ENCODE results near the gene THOP1.
"Not testable (repeated sequence)": the region's sequence is repeated elsewhere in the genome, so short reads cannot be mapped to it uniquely, and the experiment has no call there.

Gene THOP1

DNA sequence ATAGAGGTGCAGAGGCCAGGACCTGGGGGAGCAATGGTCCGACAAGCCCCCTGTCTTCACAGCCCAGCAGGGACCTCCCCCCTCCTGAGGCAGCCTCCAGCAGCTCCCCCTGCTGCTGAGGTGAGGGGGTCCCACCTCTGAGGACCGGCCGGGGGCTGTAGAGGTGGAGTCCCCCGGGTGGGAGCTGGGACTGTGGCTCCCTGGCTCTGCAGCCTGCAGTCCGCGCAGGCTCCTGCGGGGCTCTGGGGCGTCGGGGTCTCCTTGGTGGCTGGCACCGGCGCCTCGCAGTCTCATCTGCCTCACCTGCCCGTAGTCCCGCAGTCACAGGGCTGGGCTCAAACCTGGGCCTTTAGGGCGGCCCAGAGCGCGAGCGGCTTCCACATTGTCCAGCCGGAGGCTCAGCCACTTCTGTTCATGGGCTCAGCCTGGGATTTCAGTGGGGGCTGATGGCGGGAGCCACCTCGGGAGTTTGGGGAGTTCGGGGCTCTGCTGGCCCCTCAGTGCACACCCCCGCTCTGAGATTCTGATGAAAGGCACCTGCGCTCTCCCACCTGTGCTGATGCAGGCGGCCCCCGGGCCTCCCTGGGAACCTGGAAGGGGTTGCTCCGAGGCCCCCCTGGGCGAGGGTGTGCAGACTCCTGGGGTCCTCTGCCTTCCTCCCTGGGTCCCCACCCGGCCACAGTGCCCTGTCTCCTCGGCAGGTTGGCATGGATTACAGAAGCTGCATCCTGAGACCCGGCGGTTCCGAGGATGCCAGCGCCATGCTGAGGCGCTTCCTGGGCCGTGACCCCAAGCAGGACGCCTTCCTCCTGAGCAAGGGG is 27.3 kb downstream of the THOP1 start:
- DNase-seq (ENCODE audit: low read depth, low spot score), result no peak
- H3K4me3 ChIP-seq (ENCODE audit: low read length), result no peak overlapping the region

DNA sequence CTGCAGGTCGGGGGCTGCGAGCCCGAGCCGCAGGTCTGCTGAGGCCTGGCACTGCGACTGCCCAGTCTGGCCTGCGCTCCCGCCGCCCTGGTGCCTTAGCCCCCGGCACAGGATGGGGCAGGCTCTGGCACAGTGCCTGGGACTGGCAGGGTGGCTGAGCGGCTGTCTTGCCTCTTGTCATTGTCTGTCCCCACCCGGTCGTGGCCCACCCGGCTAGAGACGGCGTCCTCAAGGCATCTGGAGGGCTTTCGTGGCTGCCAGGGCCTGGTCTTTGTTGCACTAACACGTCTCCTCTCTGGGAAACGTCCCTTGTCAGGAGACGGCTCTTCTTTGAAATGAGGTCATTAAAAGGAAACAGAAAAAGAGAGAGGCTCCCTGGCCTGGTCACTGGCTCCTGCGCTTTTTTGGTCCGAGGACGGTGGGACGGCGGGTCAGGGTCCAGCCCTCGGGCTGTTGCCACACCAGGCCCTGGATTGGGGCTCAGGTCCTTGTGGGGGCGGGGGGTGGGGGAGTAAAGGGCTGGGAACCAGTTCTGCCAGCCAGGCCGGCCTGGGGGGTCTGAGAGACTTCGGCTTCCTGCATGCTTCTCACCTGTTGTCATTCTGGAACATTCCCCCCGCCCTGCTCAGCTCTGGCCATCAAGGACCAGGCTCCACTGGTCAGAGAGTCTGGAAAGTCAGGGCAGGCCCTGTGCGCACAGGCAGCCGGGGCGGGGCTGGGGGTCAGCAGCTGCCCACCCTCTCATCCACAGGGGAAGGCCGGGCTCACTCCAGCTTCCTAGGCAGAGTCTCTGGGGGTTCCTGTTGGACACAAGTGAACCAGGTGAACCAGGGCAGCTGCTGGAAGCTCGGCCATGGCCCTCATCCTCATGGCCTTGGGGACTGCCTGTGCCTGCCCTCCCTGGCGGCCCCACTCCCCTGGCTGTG is 28.2 kb downstream of the THOP1 start:
- no peak overlapping the region for H3K4me3 ChIP-seq (ENCODE audit: low read length)

DNA sequence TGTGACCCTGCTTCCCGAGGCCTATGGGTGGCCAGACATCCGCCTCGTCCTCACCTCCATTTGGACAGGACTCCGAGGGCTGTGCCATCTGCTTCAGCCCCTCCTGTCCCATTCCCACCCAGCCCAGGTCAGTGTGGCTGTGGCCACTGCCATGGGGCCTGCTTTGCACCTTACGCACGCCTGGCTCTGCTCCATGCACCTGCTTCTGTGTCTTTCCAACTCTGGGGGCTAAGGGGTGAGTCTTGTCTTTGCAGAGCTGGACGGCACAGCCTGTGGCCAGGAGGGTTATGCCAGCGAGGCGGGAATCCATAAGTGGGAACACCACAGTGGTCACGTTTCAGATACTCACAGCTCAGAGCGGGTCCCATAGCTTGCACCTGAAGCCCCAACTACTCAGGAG is 29.1 kb downstream of the THOP1 start:
- H3K4me3 ChIP-seq (ENCODE audit: low read length), result no peak overlapping the region
- no peak for DNase-seq (ENCODE audit: low read depth, low spot score)

More for the DNA sequence above, 28.2 kb downstream of the THOP1 start:
- no peak for DNase-seq (ENCODE audit: low read depth, low spot score)

DNA sequence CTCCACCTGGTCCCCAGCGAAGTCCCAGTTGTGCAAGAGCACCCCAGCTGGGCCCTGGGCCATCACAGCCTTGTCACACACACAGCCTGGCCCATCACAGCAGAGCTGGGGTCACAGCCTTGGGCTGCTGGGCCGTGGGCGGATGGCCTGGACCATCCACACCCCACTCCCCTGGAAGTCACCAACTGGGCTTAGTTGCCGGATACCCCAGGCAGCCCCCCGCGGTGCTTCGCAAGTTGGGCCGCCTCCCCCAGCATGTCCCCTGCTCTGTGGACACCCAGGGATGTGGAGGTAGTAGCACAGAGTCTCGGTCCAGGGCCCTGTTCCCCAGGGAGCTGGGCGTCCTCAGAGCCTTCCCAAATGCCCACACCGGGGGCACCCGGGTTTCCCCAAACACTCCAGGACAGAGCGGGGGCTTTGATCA is 29.9 kb downstream of the THOP1 start:
- DNase-seq (ENCODE audit: low read depth, low spot score), result no peak
- no peak overlapping the region for H3K4me3 ChIP-seq (ENCODE audit: low read length)

DNA sequence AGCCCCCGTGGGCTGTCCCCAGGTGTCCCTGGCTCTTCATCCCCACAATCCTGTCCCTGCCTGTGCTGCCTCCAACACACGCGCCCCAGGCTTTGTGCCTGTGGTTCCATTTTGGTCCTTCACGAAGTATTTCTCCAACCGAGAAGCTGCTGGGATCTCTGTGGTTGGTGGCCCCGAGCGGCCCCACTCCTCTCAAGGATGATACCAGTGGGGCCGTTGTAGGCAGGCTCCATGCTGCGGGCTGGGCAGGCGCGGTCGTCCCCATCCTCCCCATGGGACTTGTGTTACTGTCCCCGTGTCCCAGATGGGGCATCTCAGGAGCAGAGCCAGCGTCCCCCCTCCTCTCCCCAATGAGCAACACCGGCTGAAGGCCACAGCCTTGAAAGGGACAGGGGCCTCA is 30.6 kb downstream of the THOP1 start:
- H3K4me3 ChIP-seq (ENCODE audit: low read length), result no peak overlapping the region
- DNase-seq (ENCODE audit: low read depth, low spot score), result no peak

DNA sequence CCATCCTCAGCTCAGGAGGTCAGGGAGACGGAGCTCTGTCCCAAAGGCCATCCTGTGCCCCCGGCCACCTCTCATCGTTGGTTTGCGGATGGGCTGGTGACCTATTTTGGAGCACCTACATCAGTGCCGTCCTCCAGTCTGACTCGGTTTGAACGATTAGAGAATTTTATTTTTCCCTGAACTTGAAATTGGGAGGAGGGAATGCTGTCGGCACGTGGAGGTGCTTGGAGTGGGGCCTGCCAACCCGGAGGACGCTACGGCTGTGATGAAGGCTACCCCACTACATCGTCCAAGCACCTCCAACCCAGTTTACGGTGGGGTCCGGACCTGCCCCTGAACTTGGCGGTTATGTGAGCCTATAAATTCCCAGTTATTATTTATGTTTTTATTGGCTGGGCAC is 31.3 kb downstream of the THOP1 start:
- no peak for DNase-seq (ENCODE audit: low read depth, low spot score)
- no peak overlapping the region for H3K4me3 ChIP-seq (ENCODE audit: low read length)

DNA sequence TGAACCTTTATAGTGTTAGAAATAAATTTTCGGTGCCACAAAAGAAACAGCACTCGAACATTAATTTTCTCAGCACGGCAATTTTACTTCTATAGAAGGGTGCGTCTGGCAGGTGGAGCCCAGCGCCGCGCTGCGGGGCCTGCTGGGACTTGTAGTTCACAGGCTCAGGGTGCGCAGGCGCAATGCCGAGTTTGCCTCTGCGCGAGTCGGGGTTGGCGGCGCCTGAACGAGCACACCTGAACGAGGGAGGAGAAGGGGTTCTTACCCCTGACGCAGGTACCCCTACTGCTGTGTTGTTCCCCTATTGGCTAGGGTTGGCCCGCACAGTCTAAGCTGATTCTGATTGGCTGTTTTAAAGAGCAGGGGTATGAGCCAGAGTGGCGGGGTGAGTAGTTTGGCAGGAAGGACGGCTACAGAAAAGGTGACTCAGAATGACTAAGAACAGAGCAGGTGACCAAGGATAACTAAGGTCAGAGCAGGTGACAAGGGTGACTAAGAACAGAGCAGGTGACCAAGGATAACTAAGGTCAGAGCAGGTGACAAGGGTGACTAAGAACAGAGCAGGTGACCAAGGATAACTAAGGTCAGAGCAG is 32.0 kb downstream of the THOP1 start:
- not testable (repeated sequence) for DNase-seq (ENCODE audit: low read depth, low spot score); H3K4me3 ChIP-seq (ENCODE audit: low read length)

DNA sequence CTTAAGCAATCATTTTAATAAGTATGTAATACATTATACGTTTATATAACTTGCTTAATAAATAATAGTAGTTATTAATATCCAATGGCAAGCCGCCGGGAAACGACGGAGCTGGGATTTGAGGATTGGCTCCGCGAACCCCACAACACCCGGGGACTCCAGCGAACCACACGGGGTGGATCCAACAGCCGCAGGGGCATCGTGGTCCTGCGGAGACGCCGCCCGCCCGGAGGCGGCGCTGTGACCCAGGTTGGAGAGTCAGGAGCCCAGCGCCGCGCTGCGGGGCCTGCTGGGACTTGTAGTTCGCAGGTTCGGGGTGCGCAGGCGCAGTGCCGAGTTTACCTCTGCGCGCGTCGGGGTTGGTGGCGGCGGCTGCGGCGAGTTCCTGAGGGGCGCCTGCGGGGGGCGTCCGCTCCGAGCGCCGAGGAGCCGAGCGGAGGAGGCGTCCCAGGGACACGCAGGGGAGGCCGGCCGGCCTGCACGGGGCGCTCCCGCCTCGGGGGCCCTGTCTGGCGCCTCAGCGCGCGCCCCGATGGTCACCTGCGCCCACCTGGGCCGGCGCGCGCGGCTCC is 34.3 kb downstream of the THOP1 start, which contains the start of gene ZNF554:
ZNF554 (plus strand) TSS at position 329 of the 572 bp plus-strand sequence; CDS start at position 533, 204 bp downstream.
- peak; percentile 97 for DNase-seq (ENCODE audit: low read depth, low spot score)
- H3K4me3 ChIP-seq (ENCODE audit: low read length), result peak within 1 kb of the TSS; percentile 84

DNA sequence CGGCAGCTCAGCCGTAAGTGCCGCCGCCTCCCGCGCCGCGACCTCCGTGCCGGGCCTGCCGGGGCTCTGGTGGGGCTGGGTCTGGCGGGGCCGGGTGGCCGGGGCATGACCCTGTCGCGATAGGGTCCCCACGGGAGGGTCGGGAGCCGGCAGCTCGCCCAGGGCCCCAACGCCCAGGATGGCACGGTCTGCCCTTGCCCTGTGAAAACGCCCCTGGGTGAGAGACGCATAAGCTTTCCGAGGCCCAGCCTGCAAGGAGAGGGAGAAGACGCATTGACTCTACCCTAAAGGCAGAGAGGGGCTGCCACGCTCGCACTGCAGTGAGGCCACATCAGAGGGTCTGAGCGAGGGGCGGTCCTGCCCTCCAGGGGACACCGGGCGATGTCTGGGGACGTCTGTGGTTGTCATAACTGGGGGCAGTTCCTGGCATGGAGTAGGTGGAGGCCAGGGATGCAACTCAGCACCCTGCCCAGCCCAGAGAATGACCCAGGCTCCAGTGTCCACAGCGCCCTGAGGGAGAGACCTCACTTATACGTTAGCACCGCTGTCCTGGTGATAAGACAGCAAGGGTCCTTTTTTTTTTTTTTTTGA is 34.9 kb downstream of the THOP1 start:
- DNase-seq (ENCODE audit: low read depth, low spot score), result no peak
- peak overlapping the region; percentile 84 for H3K4me3 ChIP-seq (ENCODE audit: low read length)

DNA sequence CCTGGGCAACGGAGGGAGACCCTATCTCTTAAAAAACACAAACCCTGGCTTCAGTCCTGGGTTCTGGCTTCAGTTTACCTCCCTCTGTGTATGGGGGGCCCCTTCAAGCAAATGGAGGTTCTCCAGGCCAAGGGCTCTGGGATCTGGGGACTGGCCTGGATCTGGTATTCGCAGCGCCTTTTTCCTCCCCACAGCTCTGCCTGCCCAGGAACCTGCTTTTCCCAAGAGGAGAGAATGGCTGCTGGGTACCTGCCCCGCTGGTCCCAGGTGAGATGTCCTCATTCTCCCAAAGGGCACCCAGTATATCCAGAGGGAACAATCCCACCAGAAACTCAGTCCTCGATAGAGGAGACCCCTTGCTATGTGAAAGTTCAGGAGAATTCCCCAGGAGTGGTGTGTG is 37.5 kb downstream of the THOP1 start:
- DNase-seq (ENCODE audit: low read depth, low spot score), result no peak
- H3K4me3 ChIP-seq (ENCODE audit: low read length), result no peak overlapping the region

DNA sequence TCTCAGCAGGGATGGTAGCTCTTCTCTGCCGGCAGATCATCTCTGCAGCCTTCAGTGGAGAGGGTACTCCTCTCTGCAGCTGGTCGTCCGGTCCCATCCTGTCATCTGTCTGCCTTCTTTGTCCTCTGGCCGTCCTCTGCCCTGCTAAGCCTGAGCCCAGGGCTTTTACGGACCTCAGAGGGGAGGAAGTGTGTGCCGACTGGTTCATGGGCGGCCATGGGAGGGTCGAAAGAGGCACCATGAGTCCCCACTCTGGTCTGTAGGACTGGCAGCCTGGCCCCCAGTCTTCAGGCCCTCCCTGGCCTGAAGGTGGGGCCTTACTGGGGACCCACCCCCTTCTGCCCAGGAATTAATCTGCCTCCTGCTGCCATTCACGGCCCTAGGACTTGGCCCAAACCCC is 38.3 kb downstream of the THOP1 start:
- no peak overlapping the region for H3K4me3 ChIP-seq (ENCODE audit: low read length)
- no peak for DNase-seq (ENCODE audit: low read depth, low spot score)

DNA sequence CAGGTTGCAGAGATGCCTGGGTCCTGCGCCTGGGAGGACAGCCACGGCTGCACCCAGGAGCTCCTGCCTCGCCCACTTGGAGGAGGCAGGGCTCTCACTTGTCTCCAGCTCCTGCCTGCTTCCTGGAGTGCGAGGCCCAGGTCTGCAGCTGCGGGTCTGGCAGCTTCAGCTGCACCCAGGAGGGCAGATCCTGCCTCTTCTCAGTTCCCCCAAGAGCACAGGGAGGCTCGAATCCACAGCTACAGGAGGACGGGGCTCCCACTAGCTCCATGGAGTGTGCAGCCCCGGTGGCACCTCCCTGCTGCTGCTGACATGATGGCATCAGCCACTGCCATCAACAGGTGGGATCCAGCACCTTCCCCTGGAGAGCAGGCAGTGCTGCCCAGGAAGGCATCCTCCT is 38.8 kb downstream of the THOP1 start:
- H3K4me3 ChIP-seq (ENCODE audit: low read length), result no peak overlapping the region
- no peak for DNase-seq (ENCODE audit: low read depth, low spot score)

DNA sequence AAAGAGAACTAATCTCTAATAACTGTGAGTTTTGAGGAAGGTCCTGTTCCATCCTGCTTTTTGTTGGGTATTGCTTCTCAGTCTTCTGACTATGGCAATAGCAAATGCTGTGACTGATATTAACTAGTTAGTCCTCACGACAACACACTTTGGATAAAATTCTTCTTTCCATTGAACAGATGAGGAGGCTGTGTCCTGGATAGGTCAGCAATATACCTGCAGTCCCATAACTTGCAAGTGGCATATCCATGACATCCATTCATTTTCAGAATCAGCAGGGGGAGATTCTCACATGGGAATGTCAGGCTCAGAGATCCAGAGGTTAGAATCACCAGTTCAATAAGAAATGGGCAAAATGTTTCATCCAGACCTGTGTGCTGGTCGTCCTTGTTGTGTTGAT is 41.7 kb downstream of the THOP1 start:
- no peak overlapping the region for H3K4me3 ChIP-seq (ENCODE audit: low read length)
- DNase-seq (ENCODE audit: low read depth, low spot score), result no peak

DNA sequence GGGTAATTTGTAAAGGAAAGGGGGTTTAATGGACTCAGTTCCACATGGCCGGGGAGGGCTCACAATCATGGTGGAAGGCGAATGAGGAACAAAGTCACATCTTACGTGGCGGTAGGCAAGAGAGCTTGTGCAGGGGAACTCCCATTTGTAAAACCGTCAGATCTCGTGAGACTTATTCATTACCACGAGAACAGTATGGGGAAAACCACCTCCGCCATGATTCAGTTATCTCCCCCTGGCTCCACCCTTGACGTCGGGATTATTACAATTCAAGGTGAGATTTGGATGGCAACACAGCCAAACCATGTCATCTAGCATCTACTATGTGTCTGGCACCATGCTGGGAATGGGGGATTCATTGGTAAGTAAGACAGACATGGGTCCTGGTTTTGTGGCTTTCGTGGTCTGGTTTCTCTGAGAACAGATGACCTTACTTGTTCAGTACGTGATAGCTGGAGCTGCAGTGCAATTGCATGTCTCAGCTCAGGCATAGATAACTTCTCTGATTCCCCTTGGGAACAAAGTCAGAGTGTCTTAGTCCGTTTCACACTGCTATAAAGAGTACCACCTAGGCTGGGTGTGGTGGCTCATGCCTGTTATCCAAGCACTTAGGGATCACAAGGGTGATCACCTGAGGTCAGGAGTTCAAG is 42.7 kb downstream of the THOP1 start:
- DNase-seq (ENCODE audit: low read depth, low spot score), result no peak

DNA sequence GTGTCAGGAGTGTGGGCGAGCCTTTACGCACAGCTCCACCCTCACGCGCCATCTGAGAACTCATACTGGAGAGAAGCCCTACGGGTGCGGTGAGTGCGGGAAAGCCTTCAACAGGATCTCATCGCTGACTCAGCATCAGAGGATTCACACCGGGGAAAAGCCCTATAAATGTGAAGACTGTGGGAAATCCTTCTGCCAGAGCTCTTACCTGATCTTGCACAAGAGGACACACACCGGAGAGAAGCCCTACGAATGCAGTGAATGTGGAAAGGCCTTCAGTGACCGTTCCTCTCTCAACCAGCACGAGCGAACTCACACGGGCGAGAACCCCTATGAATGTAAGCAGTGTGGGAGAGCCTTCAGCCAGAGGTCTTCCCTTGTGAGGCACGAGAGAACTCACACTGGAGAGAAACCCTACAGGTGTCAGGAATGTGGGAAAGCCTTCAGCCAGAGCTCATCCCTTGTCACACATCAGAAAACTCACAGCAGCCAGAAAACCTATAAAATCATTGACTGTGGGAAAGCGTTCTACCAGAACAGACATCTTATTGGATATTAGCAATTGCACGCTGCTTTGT is 49.1 kb downstream of the THOP1 start:
- H3K4me3 ChIP-seq (ENCODE audit: low read length), result no peak overlapping the region
- DNase-seq (ENCODE audit: low read depth, low spot score), result no peak

More for the DNA sequence above, 42.7 kb downstream of the THOP1 start:
- no peak overlapping the region for H3K4me3 ChIP-seq (ENCODE audit: low read length)

DNA sequence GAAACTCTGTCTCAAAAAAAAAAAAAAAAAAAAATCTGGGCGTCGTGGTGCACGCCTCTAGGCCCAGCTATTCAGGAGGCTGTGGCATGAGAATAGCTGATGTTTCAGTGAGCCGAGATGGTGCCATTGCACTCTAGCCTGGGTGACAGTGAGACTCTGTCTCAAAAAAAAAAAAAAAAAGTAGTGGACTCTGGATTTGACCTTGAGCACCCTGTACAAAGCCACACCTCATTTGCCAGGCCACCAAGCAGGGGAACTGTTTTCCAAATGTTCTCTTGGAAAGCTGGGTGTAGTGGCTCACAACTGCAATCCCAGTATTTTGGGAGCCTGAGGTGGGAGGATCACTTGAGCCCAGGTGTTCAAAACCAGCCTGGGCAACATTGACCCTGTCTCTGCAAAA is 52.1 kb downstream of the THOP1 start:
- H3K4me3 ChIP-seq (ENCODE audit: low read length), result no peak overlapping the region
- DNase-seq (ENCODE audit: low read depth, low spot score), result no peak

DNA sequence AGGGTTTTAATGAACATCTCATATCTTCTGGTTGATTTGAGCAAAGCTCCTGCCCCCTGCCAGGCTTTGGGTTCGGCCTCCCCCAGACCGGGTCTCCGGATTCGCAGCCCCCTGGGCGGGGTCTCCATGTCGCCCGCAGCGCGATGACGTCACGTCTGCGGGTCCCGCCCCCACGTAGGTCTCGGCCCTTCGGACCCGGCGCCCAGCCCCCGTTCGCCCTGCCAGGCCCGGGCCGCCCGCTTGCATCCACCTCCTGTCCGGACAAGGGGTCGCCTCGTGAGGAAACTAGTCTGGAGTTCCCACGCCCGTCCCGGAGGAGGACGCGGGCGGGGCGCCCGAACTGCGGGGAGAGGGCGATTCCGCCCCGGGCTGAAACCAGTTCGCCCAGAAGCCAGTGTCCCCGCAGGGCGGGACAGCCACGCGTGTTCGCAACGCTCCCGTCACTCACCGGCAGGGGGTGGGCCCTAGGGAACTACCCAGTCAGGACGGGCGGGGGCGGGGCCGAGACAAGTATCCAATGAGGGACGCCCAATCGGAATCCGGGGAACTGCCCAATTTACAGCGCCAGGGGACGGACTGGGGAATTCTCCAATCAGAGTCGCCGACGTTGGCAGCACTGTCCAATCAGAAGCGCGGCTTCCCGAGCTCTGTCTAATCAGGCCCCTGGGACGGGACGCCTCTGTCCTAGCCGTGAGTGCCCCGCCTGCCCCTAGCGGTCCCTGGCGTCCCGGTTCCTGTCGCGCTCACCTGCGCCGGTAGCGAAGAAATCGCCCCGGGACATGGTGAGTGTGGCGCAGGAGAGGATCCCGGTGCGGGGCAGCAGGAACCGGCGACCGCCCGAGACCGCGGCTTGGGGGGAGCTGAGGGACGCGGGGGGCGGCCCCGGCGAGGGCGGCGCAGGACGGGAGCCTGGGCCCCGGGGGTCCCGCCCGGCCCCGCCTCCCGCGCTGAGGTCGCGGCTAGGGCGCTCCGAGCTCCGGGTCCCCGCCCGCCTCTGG is 55.8 kb downstream of the THOP1 start, which contains the start of gene ZNF555:
ZNF555 (plus strand) TSS at position 682 of the 998 bp plus-strand sequence; CDS start at position 780, 98 bp downstream.
- H3K4me3 ChIP-seq (ENCODE audit: low read length), result peak within 1 kb of the TSS; percentile 77
- peak; percentile 99 for DNase-seq (ENCODE audit: low read depth, low spot score)
